ENCODE results near the gene CDH23.

CDH23 gene

DNA sequence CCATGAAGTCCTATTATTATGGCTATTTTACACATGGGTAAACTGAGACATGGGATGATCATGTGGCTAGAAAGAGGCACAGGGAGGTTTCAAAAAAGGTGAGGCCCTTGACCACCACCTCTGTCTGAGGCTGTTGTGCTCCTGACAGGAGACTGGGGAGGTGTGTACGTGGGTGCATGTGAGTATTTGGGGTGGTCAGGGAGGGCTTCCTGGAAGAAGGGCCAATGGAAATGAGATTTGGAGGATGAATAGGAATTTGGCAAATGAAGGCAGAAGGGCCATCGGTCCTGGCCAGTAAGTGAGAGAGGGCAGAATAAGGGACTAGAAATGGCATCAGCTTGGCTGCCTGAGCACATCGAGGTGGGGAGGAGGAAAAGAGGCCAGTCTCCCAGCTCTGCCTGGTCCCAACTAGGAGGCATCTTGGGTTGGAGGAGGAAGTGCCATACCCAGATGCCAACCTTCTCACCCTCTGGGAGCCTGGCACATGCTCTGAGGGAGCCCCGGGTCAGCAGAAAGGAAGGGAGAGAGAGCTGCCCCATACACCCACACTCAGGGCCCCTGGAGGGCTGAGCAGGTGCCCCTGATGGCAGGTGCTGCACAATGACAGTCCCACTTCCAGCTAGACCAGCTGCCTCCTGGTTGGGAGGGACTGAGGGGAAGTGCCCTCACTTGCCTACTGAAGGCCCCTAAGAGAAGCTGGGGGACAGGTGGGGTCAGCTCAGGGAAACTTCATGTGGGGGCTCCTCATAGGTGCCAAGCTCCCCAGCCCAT is 47.7 kb downstream of the CDH23 start:
- DNase-seq: no peak
- intact Hi-C loops (cut with DNase I): no loop called here

DNA sequence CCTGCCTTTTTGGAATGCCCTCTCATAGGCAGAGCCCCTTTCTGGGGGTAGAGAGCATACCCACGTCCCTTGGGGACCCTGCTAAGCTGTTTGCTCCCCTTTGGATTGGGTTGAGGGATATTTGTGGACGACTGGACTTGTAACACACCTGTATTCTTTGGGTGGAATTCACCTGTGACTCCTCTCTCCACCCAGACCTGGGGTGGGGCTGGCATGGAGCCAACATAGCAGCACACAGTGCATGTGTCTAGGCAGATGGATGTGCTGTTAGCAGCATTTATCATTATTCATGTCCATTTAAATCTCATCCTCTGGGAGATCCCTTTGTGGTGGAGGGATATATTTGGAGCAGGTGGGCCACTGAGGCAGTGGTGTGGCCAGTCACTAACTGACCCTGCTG is 51.0 kb downstream of the CDH23 start:
- DNase-seq: no peak
- intact Hi-C loops (cut with DNase I): no loop called here

- no peak for DNase-seq
- intact Hi-C loops (cut with DNase I): no loop called here
Observed at GRCh38 chr10:71448146-71448545, 51.4 kb downstream of the CDH23 start.

GRCh38 chr10:71449026-71449425 is 52.3 kb downstream of the CDH23 start:
- no peak for DNase-seq
- intact Hi-C loops (cut with DNase I): no loop called here

GRCh38 chr10:71451754-71452153 is 55.0 kb downstream of the CDH23 start:
- no peak for DNase-seq
- intact Hi-C loops (cut with DNase I): no loop called here

- DNase-seq: no peak
Observed at GRCh38 chr10:71453186-71453585, 56.5 kb downstream of the CDH23 start.

DNA sequence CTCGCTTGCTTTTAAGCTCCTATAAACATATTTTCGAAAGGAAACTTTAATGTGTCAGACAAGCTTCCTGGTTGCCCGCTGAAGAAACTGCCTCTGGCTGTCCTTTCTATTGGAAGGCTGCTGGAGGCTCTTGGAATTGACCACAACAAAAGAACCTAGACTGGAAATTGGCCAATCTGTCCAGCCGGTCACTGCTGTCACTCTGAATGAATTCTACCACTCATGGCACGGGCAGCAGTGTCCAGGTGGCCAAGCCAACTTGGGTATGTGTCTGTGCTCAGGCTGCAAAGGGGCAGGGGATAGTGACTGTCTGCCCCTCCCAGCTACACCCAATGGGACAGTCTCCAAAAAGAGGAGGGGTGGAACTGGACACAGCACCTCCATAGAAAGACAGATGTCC is 57.6 kb downstream of the CDH23 start:
- DNase-seq: no peak
- intact Hi-C loops (cut with DNase I): no loop called here

More at GRCh38 chr10:71453186-71453585, 56.5 kb downstream of the CDH23 start:
- intact Hi-C loops (cut with DNase I): no loop called here

DNA sequence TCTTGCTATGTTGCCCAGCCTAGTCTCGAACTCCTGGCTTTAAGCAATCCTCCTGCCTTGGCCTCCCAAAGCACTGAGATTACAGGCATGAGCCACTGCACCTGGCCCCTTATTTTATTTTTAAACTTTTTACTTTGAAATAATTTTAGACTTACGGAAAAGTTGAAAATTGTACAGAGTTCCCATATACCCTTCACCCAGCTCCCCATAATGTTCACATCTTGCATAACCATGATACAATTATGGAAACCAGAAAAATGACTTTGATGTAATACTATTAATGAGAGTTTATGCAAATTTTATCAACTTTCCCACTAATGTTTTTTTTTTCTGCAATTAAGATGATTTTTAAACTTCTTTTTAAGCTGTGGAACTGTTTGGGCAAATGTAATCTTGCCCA is 58.3 kb downstream of the CDH23 start:
- no peak for DNase-seq
- intact Hi-C loops (cut with DNase I): no loop called here

DNA sequence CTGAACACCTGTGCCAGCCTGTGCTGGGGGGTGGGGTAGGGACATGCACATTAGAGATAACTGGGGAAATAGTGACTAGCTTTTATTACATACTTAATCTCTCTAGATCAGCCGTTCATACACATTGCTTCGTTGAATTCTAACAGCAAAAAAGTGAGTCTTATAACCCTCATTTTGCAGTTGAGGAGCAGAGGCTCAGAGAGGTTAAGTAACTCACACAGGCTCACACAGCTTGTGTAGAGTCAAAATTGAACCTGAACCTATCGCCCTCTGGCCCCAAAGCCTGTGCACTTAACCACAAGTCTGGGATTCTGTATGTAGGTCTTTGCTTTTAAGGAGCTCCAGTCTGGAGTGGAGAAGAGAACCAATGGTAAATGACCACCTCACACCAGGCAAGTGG is 59.9 kb downstream of the CDH23 start:
- DNase-seq: no peak
- intact Hi-C loops (cut with DNase I): no loop called here

DNA sequence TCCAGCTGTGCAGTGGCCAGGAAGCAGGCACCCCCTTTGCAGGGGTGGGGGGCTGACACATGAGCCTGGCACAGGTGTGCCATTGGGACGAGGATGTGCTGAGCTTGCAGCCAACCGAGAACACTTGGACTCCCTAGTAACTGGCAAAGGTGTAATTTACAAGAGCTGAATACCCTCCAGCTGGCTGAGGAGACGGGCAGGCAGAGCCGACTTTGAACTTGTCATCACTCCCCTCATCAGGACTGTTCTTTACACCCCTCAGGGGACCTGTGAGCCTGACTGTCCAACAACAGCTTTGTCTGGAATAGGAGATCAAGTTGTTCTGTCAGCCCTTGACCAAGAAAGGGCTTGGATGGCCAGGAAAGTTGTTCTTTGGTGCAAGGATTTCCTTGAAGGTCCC is 61.2 kb downstream of the CDH23 start:
- DNase-seq: no peak
- intact Hi-C loops (cut with DNase I): no loop called here

GRCh38 chr10:71458387-71458786 is 61.7 kb downstream of the CDH23 start:
- intact Hi-C loops (cut with DNase I): no loop called here
- DNase-seq: no peak

GRCh38 chr10:71459513-71459912 is 62.8 kb downstream of the CDH23 start:
- DNase-seq: no peak
- intact Hi-C loops (cut with DNase I): no loop called here

GRCh38 chr10:71460615-71461014 is 63.9 kb downstream of the CDH23 start:
- no peak for DNase-seq
- intact Hi-C loops (cut with DNase I): no loop called here

- no peak for DNase-seq
- intact Hi-C loops (cut with DNase I): no loop called here
Observed at GRCh38 chr10:71461457-71461856, 64.7 kb downstream of the CDH23 start.

- intact Hi-C loops (cut with DNase I): no loop called here
- no peak for DNase-seq
Observed at GRCh38 chr10:71462062-71462935, 65.6 kb downstream of the CDH23 start.

DNA sequence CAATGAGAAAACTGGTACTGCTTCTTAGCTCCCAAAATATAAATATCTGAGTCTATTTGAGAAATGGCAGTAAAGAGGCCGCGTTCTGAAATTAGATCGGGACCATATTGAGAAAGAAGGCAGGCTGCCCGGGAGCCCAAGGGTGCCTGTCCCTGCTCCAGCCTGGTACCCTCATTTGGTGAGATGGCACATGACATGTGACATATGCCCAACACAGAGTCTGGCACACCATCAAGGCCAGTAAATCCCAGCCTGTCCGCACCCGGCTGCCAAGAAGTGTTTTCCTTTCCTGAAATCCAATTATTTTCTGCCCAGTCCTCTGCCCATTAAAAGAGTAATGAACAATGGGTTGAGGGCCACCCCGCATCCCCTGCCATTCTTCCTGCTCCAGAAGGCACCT is 66.4 kb downstream of the CDH23 start:
- no peak for DNase-seq
- intact Hi-C loops (cut with DNase I): no loop called here

GRCh38 chr10:71465551-71466252 is 69.0 kb downstream of the CDH23 start:
- DNase-seq: no peak

DNA sequence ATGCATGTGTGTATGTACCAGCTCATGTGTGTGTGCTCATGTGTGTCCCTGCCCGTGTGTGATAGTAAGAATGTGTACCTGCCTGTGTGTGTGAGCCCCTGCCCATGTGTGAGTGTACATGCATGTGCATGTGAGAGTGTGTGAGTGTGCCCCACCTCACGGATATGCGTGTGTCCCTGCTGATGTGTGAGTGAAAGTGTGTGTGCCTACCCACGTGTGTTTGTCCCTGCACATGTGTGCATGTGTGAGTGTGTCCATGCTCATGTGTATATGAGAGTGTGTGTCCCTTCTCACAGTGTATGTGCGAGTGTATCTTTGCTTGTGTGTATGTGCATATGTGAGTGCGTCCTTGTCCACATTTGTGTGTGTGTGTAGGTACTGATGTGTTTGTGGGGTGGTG is 69.6 kb downstream of the CDH23 start:
- intact Hi-C loops (cut with DNase I): no loop called here
- DNase-seq: no peak

More at GRCh38 chr10:71465551-71466252, 69.0 kb downstream of the CDH23 start:
- intact Hi-C loops (cut with DNase I): no loop called here

DNA sequence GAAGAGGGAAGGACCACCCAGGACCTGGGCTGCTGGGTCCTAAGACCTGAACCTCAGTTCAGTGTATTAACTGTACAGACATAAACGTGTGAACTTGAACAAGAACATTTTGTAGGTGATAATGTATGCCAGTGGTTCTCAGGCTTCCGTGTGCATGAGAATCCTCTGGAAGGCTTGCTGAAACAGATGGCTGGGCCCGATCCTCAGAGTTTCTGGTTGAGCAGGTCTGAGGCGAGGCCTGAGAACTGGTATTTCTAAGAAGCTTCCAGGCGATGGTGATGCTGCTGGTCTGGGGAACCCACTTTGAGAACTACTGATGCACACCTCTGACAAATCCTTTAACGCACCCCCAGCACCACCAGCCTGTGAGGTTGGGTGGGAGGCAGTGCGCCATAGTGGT is 70.4 kb downstream of the CDH23 start:
- DNase-seq: no peak
- intact Hi-C loops (cut with DNase I): no loop called here
